HFFc6 (cell line): Measurements from ENCODE around the gene OARD1. TPM values are rescaled to one million over a fixed set of nuclear protein-coding genes. Genes with fewer than 3 reads are reported as not detected.

Source experiments
- DNase-seq: peaks from one replicate; pipeline ENCODE4 v3.0.0-alpha.2; 2018
- H3K27ac Mint-ChIP-seq: 2 replicates; pipeline ENCODE4 v1.8.0; 2020; ENCODE audit warnings: mild to moderate bottlenecking, mixed read lengths
- H3K27me3 Mint-ChIP-seq: 2 replicates; pipeline ENCODE4 v1.8.0; 2021; ENCODE audit warnings: mild to moderate bottlenecking, moderate library complexity, mixed read lengths; ENCODE audit not compliant: insufficient read depth
- H3K36me3 Mint-ChIP-seq: 2 replicates; pipeline ENCODE4 v1.8.0; 2021; ENCODE audit warnings: low read depth, mixed read lengths
- H3K4me1 Mint-ChIP-seq: 2 replicates; pipeline ENCODE4 v1.8.0; 2020; ENCODE audit warnings: low read depth, mixed read lengths
- H3K4me3 Mint-ChIP-seq: 2 replicates; pipeline ENCODE4 v1.8.0; 2020; ENCODE audit warnings: mild to moderate bottlenecking, moderate library complexity, mixed read lengths
- H3K9me3 Mint-ChIP-seq: 2 replicates; pipeline ENCODE4 v1.8.0; 2020; ENCODE audit warnings: mild to moderate bottlenecking, mixed read lengths
- total RNA-seq, 6 experiments: library from RNA; stranded (reverse); fragmentation: NEBNext Ultra II Directional; extraction: Animal tissue kit (Norgen Biotek cat#: 25700); gene quantifications; 2 replicates in 1 of 6; 3 replicates in 5 of 6; pipeline ENCODE4 v1.2.3, GENCODE V29; 2021
- TF ChIP-seq, protein P1 (sequence below): fragments of 200-600 bp; sonication (generic); IDR thresholded peaks from 2 replicates; pipeline ENCODE4 v1.5.0; 2021; ENCODE audit warnings: antibody characterized with exemption, mild to moderate bottlenecking

OARD1 gene
- total RNA-seq, 6 experiments from 2014 or later = 10.9 to 14.2 (median 11.8) TPM

DNA sequence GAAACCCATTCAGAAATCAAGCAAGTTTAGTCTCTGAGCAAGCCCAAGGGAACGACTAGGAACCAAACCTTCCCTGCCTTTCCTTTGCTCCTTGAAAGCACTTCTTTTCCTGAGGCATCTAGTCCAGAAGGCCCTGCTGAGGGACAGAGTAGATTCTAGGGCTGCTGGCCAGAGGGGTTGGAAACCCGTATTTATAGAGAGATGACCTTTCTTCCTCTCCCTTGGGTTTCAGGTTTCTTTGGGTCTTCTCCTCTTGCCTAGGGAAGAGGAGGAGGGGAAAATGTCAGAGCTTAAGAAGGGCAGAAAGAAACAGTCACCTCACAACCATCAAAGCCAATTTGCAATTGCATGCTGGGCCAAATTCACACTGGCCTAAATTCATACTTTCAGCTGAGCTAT, 13.4 kb downstream of the OARD1 start:
- no peaks in the 10 kb centered on the region for H3K36me3 Mint-ChIP-seq
- no peak for DNase-seq
- TF ChIP-seq, protein P1, sequence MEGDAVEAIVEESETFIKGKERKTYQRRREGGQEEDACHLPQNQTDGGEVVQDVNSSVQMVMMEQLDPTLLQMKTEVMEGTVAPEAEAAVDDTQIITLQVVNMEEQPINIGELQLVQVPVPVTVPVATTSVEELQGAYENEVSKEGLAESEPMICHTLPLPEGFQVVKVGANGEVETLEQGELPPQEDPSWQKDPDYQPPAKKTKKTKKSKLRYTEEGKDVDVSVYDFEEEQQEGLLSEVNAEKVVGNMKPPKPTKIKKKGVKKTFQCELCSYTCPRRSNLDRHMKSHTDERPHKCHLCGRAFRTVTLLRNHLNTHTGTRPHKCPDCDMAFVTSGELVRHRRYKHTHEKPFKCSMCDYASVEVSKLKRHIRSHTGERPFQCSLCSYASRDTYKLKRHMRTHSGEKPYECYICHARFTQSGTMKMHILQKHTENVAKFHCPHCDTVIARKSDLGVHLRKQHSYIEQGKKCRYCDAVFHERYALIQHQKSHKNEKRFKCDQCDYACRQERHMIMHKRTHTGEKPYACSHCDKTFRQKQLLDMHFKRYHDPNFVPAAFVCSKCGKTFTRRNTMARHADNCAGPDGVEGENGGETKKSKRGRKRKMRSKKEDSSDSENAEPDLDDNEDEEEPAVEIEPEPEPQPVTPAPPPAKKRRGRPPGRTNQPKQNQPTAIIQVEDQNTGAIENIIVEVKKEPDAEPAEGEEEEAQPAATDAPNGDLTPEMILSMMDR = no peak
- peaks cover 28% of the 10 kb centered on the region for H3K4me1 Mint-ChIP-seq
- H3K9me3 Mint-ChIP-seq = no peaks in the 10 kb centered on the region
- peaks cover 6% of the 10 kb centered on the region for H3K27me3 Mint-ChIP-seq
- no peak overlapping the region for H3K4me3 Mint-ChIP-seq
- no peak overlapping the region for H3K27ac Mint-ChIP-seq

DNA sequence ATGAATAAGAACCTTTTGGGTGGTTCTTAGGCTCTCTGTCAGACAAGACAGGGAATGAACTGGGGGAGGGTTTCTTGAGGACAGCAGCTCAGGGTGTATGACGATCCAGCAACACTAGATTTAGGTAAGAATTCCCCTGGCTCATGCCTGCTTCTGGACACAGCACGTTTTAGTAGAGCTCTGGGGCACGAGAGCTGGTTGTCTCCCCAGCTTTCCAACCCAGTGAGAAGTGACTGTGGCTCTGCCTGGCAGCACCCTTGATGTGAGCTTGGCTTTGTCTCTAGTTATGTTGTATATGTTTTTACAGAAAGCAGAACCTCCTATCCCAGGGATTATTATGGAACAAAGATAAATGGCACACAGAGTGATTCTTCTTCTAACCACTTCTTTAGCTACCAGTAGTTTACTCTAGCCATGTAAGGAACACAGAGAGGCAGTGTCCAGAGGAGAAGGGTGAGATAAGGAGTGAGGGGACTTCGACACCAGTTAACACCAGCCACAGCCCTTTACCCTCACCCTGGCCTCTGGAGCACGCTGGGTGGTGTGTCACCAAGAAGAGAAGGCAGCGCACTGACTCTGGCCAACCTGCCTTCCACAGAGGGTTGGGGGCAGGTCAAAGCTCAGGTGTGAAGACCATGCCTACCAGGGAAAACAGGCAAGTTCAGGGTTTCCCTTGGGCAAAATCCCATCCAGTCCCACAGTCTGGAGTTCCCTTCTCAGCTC, 15.2 kb downstream of the OARD1 start:
- DNase-seq = no peak
- Mint-ChIP-seq H3K4me1 (peaks cover 25% of the 10 kb centered on the region), H3K36me3 (no peaks in the 10 kb centered on the region)

DNA sequence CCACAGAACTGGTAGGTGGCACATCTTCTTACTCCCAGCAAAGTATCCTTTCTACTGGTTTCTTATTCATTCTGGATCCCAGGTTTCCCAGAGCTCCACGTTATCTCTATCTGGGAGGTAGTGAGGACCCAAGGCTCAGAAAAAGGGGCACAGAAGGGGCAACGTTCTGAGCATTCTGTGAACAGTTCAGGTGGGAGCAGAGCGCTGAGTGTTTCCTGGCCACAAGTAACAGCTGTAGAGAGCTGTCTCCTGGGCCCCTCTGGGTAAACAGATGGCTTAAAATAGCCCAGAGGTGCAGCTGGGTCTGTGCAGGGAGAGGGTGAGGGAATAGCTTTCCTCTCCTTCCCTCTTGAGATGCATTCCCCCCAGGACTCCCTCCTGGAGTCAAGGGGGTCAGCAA, 17.0 kb downstream of the OARD1 start:
- Mint-ChIP-seq H3K4me1 (peaks cover 19% of the 10 kb centered on the region), H3K4me3 (no peak overlapping the region), H3K27me3 (peaks cover 16% of the 10 kb centered on the region), H3K27ac (no peak overlapping the region), H3K36me3 (no peaks in the 10 kb centered on the region), H3K9me3 (no peaks in the 10 kb centered on the region)
- TF ChIP-seq, protein P1 = no peak
- no peak for DNase-seq

More for the DNA sequence above, 15.2 kb downstream of the OARD1 start:
- peaks cover 12% of the 10 kb centered on the region for H3K27me3 Mint-ChIP-seq
- no peaks in the 10 kb centered on the region for H3K9me3 Mint-ChIP-seq
- TF ChIP-seq, protein P1 = no peak
- no peak overlapping the region for H3K27ac Mint-ChIP-seq
- no peak overlapping the region for H3K4me3 Mint-ChIP-seq

DNA sequence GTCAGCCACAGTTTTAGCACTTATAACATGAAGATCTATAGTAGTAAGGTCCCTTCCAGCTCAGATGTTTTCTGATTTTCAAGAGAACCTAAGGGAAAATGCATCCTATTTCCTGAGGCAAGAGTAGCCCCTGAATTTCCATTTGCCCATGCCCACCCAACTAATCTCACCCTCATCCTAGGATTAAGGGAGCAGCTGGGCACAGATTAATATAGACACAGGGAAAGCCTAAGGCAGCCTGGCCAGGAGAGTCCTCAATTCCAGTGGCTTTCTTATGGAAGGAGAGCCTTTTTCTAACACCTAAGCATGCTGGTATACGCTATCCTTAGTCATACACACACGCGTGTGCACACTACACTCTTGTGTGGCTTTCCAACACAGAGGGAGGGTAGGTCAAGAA, 17.6 kb downstream of the OARD1 start:
- Mint-ChIP-seq H3K4me3 (no peak overlapping the region), H3K27ac (no peak overlapping the region), H3K36me3 (no peaks in the 10 kb centered on the region), H3K27me3 (peaks cover 16% of the 10 kb centered on the region), H3K4me1 (peaks cover 19% of the 10 kb centered on the region), H3K9me3 (no peaks in the 10 kb centered on the region)
- no peak for DNase-seq
- TF ChIP-seq, protein P1 = no peak

DNA sequence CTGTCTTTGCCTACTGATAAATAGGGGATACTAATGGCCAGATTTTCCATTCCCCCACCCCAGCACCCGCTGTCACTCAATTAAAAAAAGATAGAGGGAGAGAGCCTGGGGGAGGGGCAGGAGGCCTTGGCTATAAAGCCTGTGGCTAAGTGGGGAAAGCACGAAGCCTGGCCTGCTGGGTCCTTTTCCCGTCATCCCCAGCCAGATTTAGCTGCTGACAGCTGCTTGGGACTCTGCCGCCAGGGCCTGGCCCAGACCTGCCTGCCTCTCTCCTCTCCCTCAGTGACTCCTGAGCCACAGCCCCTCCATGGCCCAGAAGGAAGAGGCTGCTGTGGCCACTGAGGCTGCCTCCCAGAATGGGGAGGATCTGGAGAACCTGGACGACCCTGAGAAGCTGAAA, 19.1 kb downstream of the OARD1 start, which contains the start of gene APOBEC2:
TSS of gene APOBEC2 (plus strand) at position 162 of the 400 bp plus-strand sequence. CDS start at position 308, 146 bp downstream.
- H3K27ac Mint-ChIP-seq = no peak within 1 kb of the TSS
- H3K9me3 Mint-ChIP-seq = no peaks in the 10 kb centered on the region
- H3K27me3 Mint-ChIP-seq = peaks cover 23% of the 10 kb centered on the region
- no peak for DNase-seq
- H3K4me3 Mint-ChIP-seq = no peak within 1 kb of the TSS
- TF ChIP-seq, protein P1 = no peak
- peaks cover 22% of the 10 kb centered on the region for H3K4me1 Mint-ChIP-seq
- no peaks in the 10 kb centered on the region for H3K36me3 Mint-ChIP-seq
